Frontal cortex (tissue), 4 donors: ENCODE results near the gene SLC6A13. TPM values are rescaled to one million over a fixed set of nuclear protein-coding genes. Genes with fewer than 3 reads are reported as not detected.
"Not testable (repeated sequence)": the region's sequence is repeated elsewhere in the genome, so short reads cannot be mapped to it uniquely, and the experiment has no call there.

Source experiments
- DNase-seq, 2 donors: peaks; one replicate each; pipeline ENCODE4 v3.0.0; 2012; ENCODE audit warnings: low spot score in 2 of 2
- FAIRE-seq: peaks from 2 replicates; lab custom pipeline; 2012; peaks lifted over from hg19 to GRCh38; lab: Jason Lieb, UNC
- total RNA-seq: library from RNA; depleted of rRNA; stranded (reverse); fragments of >200 nt; gene quantifications from one replicate; pipeline ENCODE4 v1.2.3, GENCODE V29; 2014
- donor health status: control.
- donor health status: control.
- donor health status: control.

The SLC6A13 gene
- total RNA-seq, 1 donor from 2014 or later, result 12.2 TPM

DNA sequence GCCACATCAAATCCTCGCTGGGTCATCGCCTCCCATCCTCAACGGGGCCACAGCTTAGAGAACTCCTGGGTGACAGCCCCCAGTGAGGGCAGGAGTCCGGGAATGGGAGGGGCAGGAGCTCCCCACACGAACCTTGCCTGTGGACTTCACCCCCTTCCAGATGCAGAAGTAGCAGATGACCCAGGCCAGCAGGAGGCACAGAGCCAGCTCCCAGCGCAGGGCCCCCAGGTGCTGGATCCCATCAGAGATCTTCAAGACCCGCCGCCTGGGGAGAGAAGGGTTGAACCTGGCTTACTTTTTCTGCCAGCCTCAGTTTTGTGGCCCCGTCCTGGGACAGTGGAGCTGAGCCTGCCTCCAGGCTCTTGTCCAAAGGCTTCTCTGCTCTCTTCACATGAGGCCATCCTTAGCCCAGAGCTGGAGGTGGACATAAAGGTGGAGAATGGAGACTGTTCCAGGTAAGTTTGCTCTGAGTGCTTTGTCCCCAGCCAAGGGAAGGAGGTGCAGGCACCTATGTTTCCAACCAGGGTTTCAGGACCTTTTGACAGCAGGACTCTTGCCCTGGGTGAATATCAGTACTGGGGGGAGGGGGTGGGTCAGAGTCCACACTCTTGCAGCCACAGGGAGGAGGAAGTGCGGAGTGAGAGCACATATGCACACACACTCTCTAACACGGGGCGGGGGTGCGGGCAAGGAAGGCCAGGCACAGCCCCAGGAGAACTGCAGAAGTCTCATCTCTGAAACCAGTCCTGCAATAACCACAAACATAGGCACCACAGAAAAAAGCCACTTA is 25.4 kb downstream of the SLC6A13 start:
- DNase-seq (no peak), FAIRE-seq (no peak)

GRCh38 chr12:236445-236844 is 26.2 kb downstream of the SLC6A13 start:
- FAIRE-seq, result no peak
- no peak for DNase-seq

DNA sequence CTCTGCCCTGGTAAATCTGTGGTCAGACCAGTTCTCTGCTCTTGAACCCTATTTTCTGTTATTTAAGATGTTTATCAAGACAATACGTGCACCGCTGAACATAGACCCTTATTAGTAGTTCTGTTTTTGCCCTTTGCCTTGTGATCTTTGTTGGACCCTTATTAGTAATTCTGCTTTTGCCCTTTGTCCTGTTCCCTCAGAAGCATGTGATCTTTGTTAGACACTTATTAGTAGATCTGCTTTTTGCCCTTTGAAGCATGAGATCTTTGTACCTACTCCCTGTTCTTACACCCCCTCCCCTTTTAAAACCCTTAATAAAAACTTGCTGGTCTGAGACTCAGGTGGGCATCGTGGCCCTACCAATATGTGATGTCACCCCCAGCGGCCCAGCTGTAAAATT is 26.7 kb downstream of the SLC6A13 start:
- DNase-seq, FAIRE-seq: not testable (repeated sequence)

DNA sequence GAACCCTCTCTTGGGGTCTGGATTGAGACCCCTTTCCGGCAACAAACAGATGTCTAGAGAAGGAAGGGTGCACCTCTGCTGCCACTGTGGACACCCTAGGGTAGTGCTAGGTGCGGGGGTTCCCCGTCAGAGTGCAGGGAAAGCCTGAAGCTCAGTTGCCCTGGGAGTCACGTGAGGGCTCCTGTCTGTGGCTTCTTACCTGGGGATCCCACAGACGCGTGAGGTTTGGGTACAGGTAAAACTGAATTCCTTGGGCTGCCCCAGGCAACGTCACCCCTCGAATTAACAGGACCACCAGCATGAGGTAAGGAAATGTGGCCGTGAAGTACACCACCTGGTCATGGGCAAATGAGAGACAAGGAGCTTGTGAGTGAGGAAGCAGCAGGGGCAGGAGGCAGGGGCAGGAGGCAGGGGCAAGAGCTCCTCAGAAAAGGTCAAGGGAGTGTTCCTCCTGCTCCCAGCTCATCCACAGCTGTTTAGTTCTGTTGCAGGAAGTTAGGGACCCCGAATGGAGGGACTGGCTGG is 27.7 kb downstream of the SLC6A13 start:
- FAIRE-seq, result no peak
- DNase-seq, result no peak

- DNase-seq, result no peak
- FAIRE-seq, result no peak
These were observed 28.6 kb downstream of the SLC6A13 start for GRCh38 chr12:234019-234418.

DNA sequence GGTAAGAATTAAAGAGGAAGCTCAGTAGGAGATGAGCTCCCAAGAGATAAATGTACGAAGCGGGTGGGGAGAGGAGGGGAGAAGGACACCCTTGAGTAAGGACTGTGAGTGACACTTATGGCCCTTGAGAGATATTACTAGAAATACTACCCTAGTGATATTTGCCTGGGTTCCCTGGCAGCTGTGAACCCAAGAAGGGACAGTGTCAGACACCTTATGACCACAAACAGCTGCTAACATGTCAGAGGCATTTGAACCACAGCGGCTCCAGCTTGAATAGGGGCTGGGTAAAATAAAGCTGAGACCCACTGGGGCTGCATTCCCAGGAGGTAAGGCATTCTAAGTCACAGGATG is 29.0 kb downstream of the SLC6A13 start:
- FAIRE-seq, result no peak
- no peak for DNase-seq

DNA sequence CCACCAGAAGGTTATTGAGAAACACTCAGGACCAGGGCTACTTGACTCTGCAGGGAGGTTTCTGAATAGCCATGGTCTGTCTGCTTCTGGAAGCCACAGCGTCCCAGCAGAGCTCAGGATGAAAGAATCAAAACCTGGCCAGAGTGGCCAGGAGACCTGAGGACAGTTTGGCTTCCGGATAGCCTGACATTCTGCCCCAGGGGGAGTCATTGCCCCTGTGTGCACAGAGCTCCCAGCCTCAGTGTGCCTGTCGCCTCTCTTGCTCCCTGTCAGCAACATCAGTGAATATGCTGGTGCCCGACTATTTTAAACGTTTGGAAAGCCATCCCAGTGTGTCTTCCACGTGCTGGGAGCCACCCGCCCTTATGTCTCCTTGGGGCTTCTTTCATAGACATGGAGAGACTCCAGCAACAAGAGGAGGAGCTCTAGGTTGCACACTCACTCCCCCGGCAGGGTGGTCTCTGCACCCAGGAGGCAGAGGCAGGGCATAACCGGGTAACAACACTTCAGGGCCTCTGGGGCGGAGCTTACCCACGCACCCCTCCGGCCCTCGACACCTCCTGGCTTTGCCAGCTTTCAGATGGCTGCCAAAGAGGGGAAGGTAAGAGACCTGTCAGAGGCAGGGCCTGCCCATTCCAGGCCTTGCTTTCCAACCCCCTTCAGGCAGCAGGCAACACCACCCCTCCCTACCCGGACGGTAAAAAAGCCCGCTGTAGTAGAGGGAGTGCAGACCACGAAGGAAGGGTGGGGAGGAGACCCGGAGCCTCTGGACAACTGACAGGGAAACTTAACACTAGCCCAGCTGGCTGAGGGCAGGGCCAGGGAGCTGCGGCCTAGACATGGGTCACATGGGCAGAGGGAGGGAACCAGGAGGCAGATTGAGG is 29.7 kb downstream of the SLC6A13 start:
- no peak for FAIRE-seq
- no peak for DNase-seq

DNA sequence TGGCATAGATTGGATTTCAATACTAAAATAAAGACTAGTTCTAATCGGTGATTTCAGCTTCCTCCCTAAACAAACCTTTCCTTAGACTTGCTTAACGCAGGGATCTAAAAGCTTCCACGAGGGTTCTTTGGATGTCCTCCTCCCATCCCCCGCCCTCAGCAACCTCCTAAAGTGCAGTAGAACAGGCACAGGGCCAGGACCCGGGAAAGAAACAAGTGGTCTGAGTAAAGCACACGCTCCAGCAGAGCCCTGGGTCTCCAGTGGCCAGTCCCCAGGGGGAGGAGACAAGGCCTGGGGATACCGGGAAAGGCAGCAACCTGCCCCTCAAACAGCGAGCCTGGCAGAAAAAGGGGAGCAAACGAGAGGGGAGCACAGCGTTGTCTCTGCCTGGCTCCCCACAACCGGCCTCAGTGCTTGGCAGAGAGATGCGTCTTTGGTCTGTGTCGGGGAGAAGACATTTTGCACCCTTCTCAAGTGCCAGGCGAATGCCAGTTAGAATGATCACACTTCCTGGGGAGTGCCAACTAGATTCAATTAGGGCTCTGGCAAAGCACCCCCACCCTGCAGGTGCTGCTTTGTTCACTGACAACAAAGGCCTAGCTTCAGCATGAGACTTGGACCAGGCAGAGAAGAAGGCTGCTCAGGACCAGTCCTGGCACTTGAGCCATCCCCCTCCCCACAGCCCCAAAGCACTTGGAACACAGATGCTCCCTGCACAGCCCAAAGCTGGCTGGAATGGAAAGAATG is 31.5 kb downstream of the SLC6A13 start:
- DNase-seq, result peak; percentile 40 to 44
- no peak for FAIRE-seq

GRCh38 chr12:229441-230191 is 33.0 kb downstream of the SLC6A13 start:
- DNase-seq, result no peak
- no peak for FAIRE-seq

DNA sequence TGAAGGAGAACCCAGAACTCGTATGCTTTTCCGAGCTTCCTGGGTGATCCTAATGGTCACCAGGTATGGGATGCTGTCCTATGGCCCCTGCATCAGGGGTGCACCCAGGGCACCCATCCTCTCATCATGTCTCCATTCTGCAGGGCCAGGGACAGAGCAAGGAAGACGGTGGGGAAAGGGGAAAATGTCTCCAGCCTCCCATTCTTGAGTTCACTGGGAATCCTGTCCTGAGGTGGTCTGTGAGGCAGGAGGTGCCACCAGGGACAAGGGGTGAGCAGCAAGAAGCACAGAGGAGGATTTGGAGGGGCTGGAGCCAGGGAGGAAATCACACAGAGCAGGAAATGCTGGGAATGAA is 33.8 kb downstream of the SLC6A13 start:
- no peak for DNase-seq
- no peak for FAIRE-seq

DNA sequence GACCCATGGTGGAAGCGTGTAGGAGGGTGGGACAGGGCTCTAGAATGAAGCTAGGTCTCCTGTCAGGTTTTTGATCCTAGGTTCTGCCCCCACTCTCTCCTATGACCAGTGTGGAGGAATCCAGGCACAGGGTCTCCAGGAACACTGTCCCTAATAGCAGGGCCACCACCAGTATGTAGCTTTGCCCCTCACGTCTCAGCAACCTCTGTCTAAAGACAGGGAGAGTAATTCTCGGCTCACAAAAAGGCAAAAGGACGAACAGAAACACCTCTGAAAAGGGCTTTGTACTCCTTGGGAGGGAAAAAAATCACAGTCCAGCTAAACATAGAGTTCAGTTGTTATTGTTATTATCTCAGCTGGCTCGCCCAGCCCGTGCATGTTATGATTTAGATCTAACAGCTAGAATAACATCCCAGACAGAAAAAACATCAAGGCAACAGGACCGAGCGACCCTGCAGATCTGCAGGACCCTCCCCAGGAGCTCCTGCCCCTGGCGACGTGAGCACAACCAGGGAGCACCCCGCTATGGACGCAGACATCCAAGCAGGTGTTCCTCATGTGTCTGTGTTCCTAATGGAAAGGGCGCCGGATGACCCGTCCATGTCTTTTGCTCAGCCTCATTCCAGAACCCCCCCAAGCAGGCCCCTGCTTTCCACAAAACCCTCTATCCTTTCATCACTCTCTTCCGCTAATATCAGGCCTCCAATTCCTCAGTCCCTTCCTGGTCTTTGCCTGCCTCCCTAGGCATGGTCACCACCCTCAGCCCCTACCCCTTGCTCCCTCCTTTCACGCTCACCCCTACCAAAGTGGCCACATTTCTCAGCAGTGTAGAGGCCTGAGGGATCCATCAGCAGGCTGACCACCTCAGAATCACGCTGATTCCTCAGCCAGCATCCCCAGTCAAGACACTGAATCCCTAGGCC is 34.5 kb downstream of the SLC6A13 start:
- FAIRE-seq (no peak), DNase-seq (no peak)

- no peak for FAIRE-seq
- no peak for DNase-seq
These were observed 35.2 kb downstream of the SLC6A13 start for GRCh38 chr12:227286-227915.

DNA sequence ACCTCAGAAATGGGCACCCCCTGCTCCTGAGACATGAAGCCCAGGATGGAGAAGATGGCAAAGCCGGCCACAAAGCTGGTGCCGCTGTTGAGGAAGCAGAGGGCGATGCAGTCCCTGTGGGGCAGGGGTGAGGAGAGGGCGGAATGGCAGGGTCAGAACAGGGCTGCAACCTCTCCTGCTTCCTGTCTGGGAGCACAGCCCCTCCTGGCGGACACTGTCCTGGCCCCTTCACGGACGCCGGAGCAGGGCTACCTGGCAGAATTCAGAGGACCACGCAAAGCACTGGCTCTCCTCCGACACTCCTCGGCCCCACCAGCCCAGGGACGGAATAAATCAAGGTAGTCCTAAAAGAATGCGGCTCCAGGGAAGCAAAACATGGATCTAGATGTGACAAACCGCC is 36.2 kb downstream of the SLC6A13 start:
- FAIRE-seq, result no peak

GRCh38 chr12:225012-225411 is 37.6 kb downstream of the SLC6A13 start:
- FAIRE-seq (no peak), DNase-seq (no peak)

More for the DNA sequence above, 36.2 kb downstream of the SLC6A13 start:
- no peak for DNase-seq

DNA sequence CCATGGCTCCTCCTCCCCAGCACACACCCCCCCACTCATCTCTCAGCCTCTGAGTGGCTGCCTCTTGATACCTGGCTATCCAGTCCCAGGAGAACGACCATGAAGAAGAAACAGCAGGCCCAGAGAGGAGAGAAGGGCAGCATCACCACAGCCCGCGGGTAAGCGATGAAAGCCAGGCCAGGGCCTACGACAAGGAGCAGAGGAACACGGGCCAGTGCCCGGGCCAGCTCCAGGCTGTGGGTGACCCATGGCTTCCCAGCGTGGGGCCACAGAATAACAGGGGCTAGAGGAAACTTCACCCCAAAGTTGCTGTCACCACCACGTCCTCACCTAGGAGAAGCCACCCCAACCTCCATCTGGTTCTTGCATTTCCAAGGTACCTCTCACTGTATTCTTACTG is 38.3 kb downstream of the SLC6A13 start:
- FAIRE-seq, result no peak
- DNase-seq, result no peak

DNA sequence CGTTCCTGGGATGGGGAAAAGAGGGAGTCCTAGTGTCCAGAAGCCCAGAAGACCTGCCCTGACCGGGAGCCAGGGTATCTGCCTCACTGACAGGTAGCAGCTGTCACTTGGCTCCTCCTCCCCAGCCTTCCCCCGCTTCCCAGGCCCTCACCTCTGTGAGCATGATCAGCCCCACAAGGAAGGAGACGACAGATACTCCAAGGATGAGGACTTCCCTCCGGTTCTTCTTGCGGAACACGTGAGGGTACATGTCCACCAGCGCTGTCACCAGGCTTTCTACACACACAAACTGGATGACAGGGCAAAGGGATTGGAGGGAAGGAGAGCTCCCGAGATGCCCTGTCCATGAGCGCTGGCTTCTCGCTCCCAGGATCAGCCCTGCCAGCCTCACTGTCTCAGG is 38.8 kb downstream of the SLC6A13 start:
- FAIRE-seq (no peak), DNase-seq (no peak)

DNA sequence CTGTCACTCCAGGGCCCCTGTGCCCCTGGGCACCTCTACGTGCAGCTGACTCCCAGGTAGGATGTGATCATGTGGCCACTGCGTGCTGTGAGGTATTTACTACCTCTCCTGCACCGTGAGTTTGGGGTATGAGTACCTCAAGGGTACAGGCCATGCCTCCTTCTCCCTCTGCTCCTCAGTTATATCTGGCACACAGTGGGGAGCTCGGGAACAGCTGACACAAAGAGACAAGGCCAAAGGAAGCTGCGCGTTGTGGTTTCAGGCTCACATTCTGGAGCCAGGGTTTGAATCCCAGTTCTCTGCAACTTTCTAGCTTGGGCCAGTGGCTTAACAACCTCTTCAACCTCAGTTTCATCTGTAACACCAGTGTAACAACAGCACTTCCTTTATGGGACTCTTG is 40.9 kb downstream of the SLC6A13 start:
- FAIRE-seq (no peak), DNase-seq (no peak)

GRCh38 chr12:220946-221550 is 41.6 kb downstream of the SLC6A13 start:
- FAIRE-seq (no peak), DNase-seq (no peak)
